Testis (tissue), 5 donors: ENCODE measurements around the gene MFSD1. TPM values are rescaled to one million over a fixed set of nuclear protein-coding genes. Genes with fewer than 3 reads are reported as not detected.
A peak's percentile ranks its signal among the peaks of the same experiment; 100 is the strongest.

Source experiments
- DNase-seq: peaks from one replicate; pipeline ENCODE4 v3.0.0-alpha.2; 2019
- H3K27ac ChIP-seq, 2 donors: fragments of 200-600 bp; sonication (generic); one replicate each; pipeline ENCODE4 v1.5.1; 2019
- H3K27me3 ChIP-seq: fragments of 200-600 bp; sonication (generic); one replicate; pipeline ENCODE4 v1.5.1; 2019
- H3K36me3 ChIP-seq: fragments of 200-600 bp; sonication (generic); one replicate; pipeline ENCODE4 v1.5.1; 2017; ENCODE audit warnings: low read depth; ENCODE audit errors: missing control alignments
- H3K4me1 ChIP-seq: fragments of 200-600 bp; sonication (generic); one replicate; pipeline ENCODE4 v1.5.1; 2019
- H3K4me3 ChIP-seq, 2 donors: fragments of 200-600 bp; sonication (generic); one replicate each; pipeline ENCODE4 v1.5.1; 2017 to 2019
- H3K9me3 ChIP-seq: fragments of 200-600 bp; sonication (generic); one replicate; pipeline ENCODE4 v1.5.1; 2017
- POLR2A ChIP-seq: fragments of 450-650 bp; IDR thresholded peaks from one replicate; pipeline ENCODE4 v1.6.1; 2017; ENCODE audit warnings: antibody characterized with exemption, mild to moderate bottlenecking, moderate library complexity
- WGBS, 2 donors: methylation state at CpG; one replicate each; pipeline ENCODE4 v1.1.5; 2018; 5-methylcytosine and 5-hydroxymethylcytosine counted together
- intact Hi-C: fragments of 100-400 bp; cut with DNase I; formaldehyde crosslinking; loops from one replicate; pipeline ENCODE4 v1.15.1; 2023; ENCODE audit warnings: low total_unique reads
- long read RNA-seq, 2 donors: transcript quantifications; one replicate each; lab custom pipeline, GENCODE V29; 2026
- polyA plus RNA-seq: library from polyadenylated mRNA; stranded (reverse); fragments of 350-450 nt; fragmentation: Illumina TruSeq; extraction: RNeasy Lipid Tissue Mini Kit (QIAGEN cat#74804); gene quantifications from one replicate; pipeline ENCODE4 v1.2.3, GENCODE V29; 2014; ENCODE audit warnings: low read depth, low replicate concordance; ENCODE audit not compliant: insufficient read depth
- total RNA-seq, 2 donors: library from RNA; depleted of rRNA; stranded (reverse); fragments of >200 nt; gene quantifications; one replicate each; pipeline ENCODE4 v1.2.3, GENCODE V29; 2016
- TF ChIP-seq, protein P1 (sequence below), 3 experiments: fragments of 450-650 bp in 2 of 3; fragments of 200-600 bp in 1 of 3; sonication (generic) in 1 of 3; IDR thresholded peaks; one replicate each; pipeline ENCODE4 v1.5.1; 2016 to 2019; ENCODE audit warnings: antibody characterized with exemption in 3 of 3, mild to moderate bottlenecking in 2 of 3, moderate library complexity in 1 of 3

The MFSD1 gene, protein sequence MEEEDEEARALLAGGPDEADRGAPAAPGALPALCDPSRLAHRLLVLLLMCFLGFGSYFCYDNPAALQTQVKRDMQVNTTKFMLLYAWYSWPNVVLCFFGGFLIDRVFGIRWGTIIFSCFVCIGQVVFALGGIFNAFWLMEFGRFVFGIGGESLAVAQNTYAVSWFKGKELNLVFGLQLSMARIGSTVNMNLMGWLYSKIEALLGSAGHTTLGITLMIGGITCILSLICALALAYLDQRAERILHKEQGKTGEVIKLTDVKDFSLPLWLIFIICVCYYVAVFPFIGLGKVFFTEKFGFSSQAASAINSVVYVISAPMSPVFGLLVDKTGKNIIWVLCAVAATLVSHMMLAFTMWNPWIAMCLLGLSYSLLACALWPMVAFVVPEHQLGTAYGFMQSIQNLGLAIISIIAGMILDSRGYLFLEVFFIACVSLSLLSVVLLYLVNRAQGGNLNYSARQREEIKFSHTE
- total RNA-seq = 10 to 100 TPM; 30.6 to 33.9 TPM
- polyA plus RNA-seq = 32.3 TPM
- long read RNA-seq, donor 1, transcript MFSD1-203 (16 exons, 2,423 nt) = major isoform, 9 of 23 reads
- long read RNA-seq, donor 1, partial matches to known transcripts = 11 of 23 reads
- long read RNA-seq, donor 1, other reads (novel, unspliced or antisense) = 0 of 23 reads
- long read RNA-seq, donor 2, transcript MFSD1-203 (16 exons, 2,423 nt) = major isoform, 10 of 14 reads
- long read RNA-seq, donor 2, partial matches to known transcripts = 0 of 14 reads
- long read RNA-seq, donor 2, other reads (novel, unspliced or antisense) = 0 of 14 reads

DNA sequence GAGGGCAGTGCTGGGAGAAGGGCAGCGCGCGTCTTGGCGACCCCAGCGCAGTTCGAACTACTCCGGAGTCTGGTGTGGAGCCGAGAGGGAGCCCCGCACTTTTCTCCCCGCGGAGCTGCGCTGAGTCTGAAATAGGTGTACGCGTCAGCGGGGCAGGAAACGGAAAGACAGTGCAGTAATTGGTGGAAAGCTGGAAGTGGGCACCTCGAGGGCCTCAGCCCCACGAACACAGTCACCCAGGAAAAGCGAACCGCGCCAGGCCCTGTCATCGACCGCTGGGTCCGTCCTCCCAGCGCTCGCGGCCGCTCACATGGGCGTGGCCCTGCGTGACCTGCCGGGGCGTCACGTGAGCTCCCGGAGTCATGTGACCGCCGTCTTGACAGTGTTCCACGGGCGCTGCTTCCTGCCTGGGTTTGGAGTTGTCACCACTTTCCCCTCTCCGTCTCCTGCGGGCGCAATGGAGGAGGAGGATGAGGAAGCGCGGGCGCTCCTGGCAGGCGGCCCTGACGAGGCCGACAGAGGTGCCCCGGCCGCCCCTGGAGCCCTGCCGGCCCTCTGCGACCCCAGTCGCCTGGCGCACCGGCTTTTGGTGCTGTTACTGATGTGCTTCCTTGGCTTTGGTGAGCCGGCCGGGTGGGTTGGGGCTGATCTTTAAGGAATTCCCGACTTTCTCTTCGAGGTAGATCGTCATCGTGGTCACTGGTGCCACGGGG lies at the start of gene MFSD1:
Gene MFSD1 (plus strand): TSS at position 359 of the 713 bp plus-strand sequence. CDS start 99 bp downstream, at position 458.
- peak; percentile 98 for DNase-seq
- Histone ChIP-seq H3K27ac (peak within 1 kb of the TSS; percentile 6 to 77), H3K36me3 (no peaks in the 10 kb centered on the region), H3K9me3 (no peaks in the 10 kb centered on the region), H3K4me1 (peaks cover 11% of the 10 kb centered on the region), H3K4me3 (peak within 1 kb of the TSS; percentile 69 to 79), H3K27me3 (no peaks in the 10 kb centered on the region)
- intact Hi-C loops = no loop called here
- TF ChIP-seq, protein P1, sequence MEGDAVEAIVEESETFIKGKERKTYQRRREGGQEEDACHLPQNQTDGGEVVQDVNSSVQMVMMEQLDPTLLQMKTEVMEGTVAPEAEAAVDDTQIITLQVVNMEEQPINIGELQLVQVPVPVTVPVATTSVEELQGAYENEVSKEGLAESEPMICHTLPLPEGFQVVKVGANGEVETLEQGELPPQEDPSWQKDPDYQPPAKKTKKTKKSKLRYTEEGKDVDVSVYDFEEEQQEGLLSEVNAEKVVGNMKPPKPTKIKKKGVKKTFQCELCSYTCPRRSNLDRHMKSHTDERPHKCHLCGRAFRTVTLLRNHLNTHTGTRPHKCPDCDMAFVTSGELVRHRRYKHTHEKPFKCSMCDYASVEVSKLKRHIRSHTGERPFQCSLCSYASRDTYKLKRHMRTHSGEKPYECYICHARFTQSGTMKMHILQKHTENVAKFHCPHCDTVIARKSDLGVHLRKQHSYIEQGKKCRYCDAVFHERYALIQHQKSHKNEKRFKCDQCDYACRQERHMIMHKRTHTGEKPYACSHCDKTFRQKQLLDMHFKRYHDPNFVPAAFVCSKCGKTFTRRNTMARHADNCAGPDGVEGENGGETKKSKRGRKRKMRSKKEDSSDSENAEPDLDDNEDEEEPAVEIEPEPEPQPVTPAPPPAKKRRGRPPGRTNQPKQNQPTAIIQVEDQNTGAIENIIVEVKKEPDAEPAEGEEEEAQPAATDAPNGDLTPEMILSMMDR (IDR thresholded peaks at IDR 0.05) = no peak
- TF ChIP-seq POLR2A = no peak
- WGBS, 2 donors = 0% methylated on average over 13 to 61 of the region's 61 CpGs

DNA sequence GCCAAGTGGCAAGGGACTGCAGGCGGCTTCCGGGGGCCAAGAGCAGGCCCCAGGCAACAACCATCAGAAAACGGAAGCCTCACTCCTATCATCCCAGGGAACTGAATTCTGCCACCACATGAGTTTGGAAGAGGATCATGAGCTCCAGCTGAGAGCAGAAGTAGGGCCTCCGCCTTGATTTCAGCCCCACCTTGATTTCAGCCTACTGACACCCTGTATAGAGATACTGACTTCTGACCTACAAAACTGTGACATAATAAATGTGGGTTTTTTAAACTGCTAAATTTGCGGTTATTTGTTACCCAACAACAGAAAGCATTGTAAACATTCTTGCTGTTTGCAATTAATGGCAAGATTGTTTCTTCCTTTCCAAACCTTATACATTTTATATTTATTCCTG lies 48.0 kb upstream of the MFSD1 start:
- H3K36me3 ChIP-seq = no peaks in the 10 kb centered on the region
- no peak overlapping the region for H3K27ac ChIP-seq
- no peaks in the 10 kb centered on the region for H3K27me3 ChIP-seq
- no peak overlapping the region for H3K4me3 ChIP-seq
- 95 to 97% methylated on average over 5 of the region's 5 CpGs for WGBS, 2 donors
- TF ChIP-seq POLR2A = no peak
- TF ChIP-seq, protein P1 (IDR thresholded peaks at IDR 0.05) = no peak
- DNase-seq = no peak
- H3K4me1 ChIP-seq = no peaks in the 10 kb centered on the region
- intact Hi-C loops = no loop called here
- H3K9me3 ChIP-seq = no peaks in the 10 kb centered on the region

DNA sequence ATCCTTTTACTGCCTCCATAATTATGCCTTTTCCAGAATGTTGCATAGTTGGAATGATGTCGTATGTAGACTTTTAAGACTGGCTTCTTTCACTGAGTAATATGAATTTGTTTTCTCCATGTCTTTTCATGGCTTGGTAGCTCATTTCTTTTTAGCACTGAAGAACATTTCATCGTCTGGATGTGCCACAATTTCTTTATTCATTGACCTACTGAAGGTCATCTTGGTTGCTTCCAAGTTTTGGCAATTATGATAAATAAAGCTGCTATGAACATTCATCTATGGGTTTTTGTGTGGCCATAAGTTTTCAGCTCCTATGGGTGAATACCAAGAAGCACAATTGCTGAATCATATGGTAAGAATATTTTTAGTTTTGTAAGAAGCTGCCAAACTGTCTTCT lies 46.4 kb upstream of the MFSD1 start:
- Histone ChIP-seq H3K4me1 (no peaks in the 10 kb centered on the region), H3K4me3 (no peak overlapping the region), H3K36me3 (no peaks in the 10 kb centered on the region), H3K27me3 (no peaks in the 10 kb centered on the region), H3K9me3 (no peaks in the 10 kb centered on the region), H3K27ac (no peak overlapping the region)
- TF ChIP-seq, protein P1 (IDR thresholded peaks at IDR 0.05) = no peak
- TF ChIP-seq POLR2A = no peak
- WGBS, 2 donors = 68 to 78% methylated on average over 2 of the region's 2 CpGs
- DNase-seq = no peak
- intact Hi-C loops = no loop called here

DNA sequence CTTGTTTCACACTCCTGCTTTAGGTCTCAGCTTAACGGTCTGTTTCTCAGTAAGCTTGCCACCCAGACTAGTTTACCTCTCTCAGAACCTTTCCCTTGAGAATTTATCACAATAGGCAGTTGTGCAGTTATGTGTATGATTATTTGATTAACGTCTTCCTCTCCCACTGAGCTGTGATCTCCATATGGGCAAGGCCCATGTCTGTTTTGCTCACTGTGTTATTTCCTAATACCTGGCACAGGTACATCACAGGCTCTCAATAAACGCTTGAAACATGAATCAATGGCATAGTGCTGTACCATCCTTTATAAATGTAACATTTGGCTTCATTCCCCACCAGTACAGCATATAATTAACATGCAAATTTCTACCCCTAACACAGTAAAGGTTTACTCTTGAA lies 40.5 kb upstream of the MFSD1 start:
- 85 to 87% methylated on average over 3 of the region's 3 CpGs for WGBS, 2 donors
- Histone ChIP-seq H3K36me3 (no peaks in the 10 kb centered on the region), H3K4me1 (no peaks in the 10 kb centered on the region), H3K27me3 (no peaks in the 10 kb centered on the region), H3K27ac (no peak overlapping the region), H3K9me3 (no peaks in the 10 kb centered on the region), H3K4me3 (no peak overlapping the region)
- TF ChIP-seq, protein P1 (IDR thresholded peaks at IDR 0.05) = no peak
- TF ChIP-seq POLR2A = no peak
- no peak for DNase-seq
- intact Hi-C loops = no loop called here
